GM12878 (cell line): ENCODE data around the gene NUDT9. TPM values are rescaled to one million over a fixed set of nuclear protein-coding genes. Genes with fewer than 3 reads are reported as not detected.

Experiments
- ATF2 ChIP-seq: IDR thresholded peaks from 2 replicates; pipeline ENCODE4 v1.6.1; 2012; ENCODE audit warnings: low read length, inconsistent platforms
- BCL3 ChIP-seq: IDR thresholded peaks from 2 replicates; pipeline ENCODE4 v1.6.1; 2011; ENCODE audit warnings: borderline replicate concordance, low read depth, mild to moderate bottlenecking, moderate library complexity, low read length; ENCODE audit not compliant: insufficient read depth, poor library complexity, severe bottlenecking
- CREM ChIP-seq: IDR thresholded peaks from 2 replicates; pipeline ENCODE4 v1.6.1; 2014; ENCODE audit warnings: antibody characterized with exemption, low read depth
- EP300 ChIP-seq, 2 experiments: fragments of 150-350 bp in 1 of 2; IDR thresholded peaks; 2 replicates each; pipeline ENCODE4 v1.6.1; 2011 to 2012; ENCODE audit warnings: low read depth in 2 of 2, low read length in 2 of 2, borderline replicate concordance in 1 of 2, improper control_type of control experiment in 1 of 2, inconsistent platforms in 1 of 2; ENCODE audit not compliant: control insufficient read depth in 1 of 2
- GATAD2B ChIP-seq: fragments of 450-650 bp; conservative IDR thresholded peaks from 2 replicates; pipeline ENCODE4 v1.6.1; 2017; ENCODE audit warnings: low read depth, mild to moderate bottlenecking, moderate library complexity
- IRF5 ChIP-seq: fragments of 450-650 bp; IDR thresholded peaks from 2 replicates; pipeline ENCODE4 v1.6.1; 2017; ENCODE audit warnings: borderline replicate concordance
- JUNB ChIP-seq: IDR thresholded peaks from 2 replicates; pipeline ENCODE4 v1.6.1; 2016; ENCODE audit warnings: antibody characterized with exemption, mild to moderate bottlenecking
- MLLT1 ChIP-seq: fragments of 450-650 bp; IDR thresholded peaks from 2 replicates; pipeline ENCODE4 v1.6.1; 2016; ENCODE audit warnings: mild to moderate bottlenecking
- NBN ChIP-seq: fragments of 450-650 bp; IDR thresholded peaks from 2 replicates; pipeline ENCODE4 v1.6.1; 2016
- NR2F1 ChIP-seq: fragments of 450-650 bp; conservative IDR thresholded peaks from 2 replicates; pipeline ENCODE4 v1.6.1; 2017; ENCODE audit warnings: mild to moderate bottlenecking
- NRF1 ChIP-seq: conservative IDR thresholded peaks from 2 replicates; pipeline ENCODE4 v1.6.1; 2011; ENCODE audit warnings: mild to moderate bottlenecking, low read depth, low read length, improper control_type of control experiment
- RB1 ChIP-seq: fragments of 450-650 bp; formaldehyde crosslinking; IDR thresholded peaks from 2 replicates; pipeline ENCODE4 v1.6.1; 2017; ENCODE audit warnings: mild to moderate bottlenecking, borderline replicate concordance
- RELA ChIP-seq: fragments of 450-650 bp; IDR thresholded peaks from 2 replicates; pipeline ENCODE4 v1.8.0; 2014; ENCODE audit warnings: borderline replicate concordance; ENCODE audit not compliant: partially characterized antibody
- RELB ChIP-seq: fragments of 450-650 bp; IDR thresholded peaks from 2 replicates; pipeline ENCODE4 v1.6.1; 2017; ENCODE audit warnings: low read depth, mild to moderate bottlenecking, moderate library complexity
- SMAD1 ChIP-seq: fragments of 450-650 bp; IDR thresholded peaks from 2 replicates; pipeline ENCODE4 v1.6.1; 2018; ENCODE audit warnings: mild to moderate bottlenecking, low read depth; ENCODE audit not compliant: partially characterized antibody
- SP1 ChIP-seq: IDR thresholded peaks from one replicate; pipeline ENCODE4 v1.6.1; 2011; ENCODE audit warnings: low read depth, low read length
- TAF1 ChIP-seq: IDR thresholded peaks from 2 replicates; pipeline ENCODE4 v1.6.1; 2011; ENCODE audit warnings: mild to moderate bottlenecking, low read depth, low read length, borderline replicate concordance
- TCF12 ChIP-seq: IDR thresholded peaks from 2 replicates; pipeline ENCODE4 v1.6.1; 2011; ENCODE audit warnings: low read depth, mild to moderate bottlenecking, low read length
- USF2 ChIP-seq: IDR thresholded peaks from 2 replicates; pipeline ENCODE4 v1.6.1; 2011; ENCODE audit warnings: low read depth, low read length, improper control_type of control experiment, borderline replicate concordance
- YY1 ChIP-seq: IDR thresholded peaks from 2 replicates; pipeline ENCODE4 v1.6.1; 2011; ENCODE audit warnings: low read depth, mild to moderate bottlenecking, low read length
- polyA plus RNA-seq, 11 experiments: library from polyadenylated mRNA; depleted of rRNA in 4 of 11; unstranded in 6 of 11; stranded (reverse) in 5 of 11; fragments of >200 nt; fragmentation: Nextera tagmentation in 4 of 11; fragmentation: Illumina TruSeq in 1 of 11; extraction: Ambion mirVana in 4 of 11; extraction: Trizol in 1 of 11; gene quantifications; 1 replicate in 1 of 11; 2 replicates in 10 of 11; pipeline versions ENCODE4 v1.2.1 to v1.2.3, GENCODE V29; 2011 to 2016; ENCODE audit warnings: inconsistent platforms in 2 of 11, missing spikeins in 2 of 11, low read depth in 1 of 11
- total RNA-seq, 4 experiments: library from RNA; depleted of rRNA in 3 of 4; stranded (reverse); fragments of >200 nt in 3 of 4; fragmentation: Illumina TruSeq in 1 of 4; extraction: Trizol in 1 of 4; gene quantifications; 2 replicates each; pipeline versions ENCODE4 v1.2.1 to v1.2.3, GENCODE V29; 2013 to 2021

The NUDT9 gene
- total and polyA plus RNA-seq, 10 of the 15 experiments (the other 5 are each of a cell fraction or from before 2014, with no cell fraction given): 8.4 to 28.3 (median 14.6) TPM

GRCh38 chr4:87422104-87423052 lies at the start of gene NUDT9 (continued):
- TF ChIP-seq TAF1: peak; percentile 78; the same call in 1 of the 2 replicates
- peak in 1 of 2 experiments; percentile 62; a peak in 1 of 4 replicates for TF ChIP-seq EP300 (IDR thresholded peaks at IDR 0.05; ENCODE audit: borderline replicate concordance in 1 of 2, control insufficient read depth in 1 of 2, low read depth in 2 of 2, low read length in 2 of 2)
- peak; percentile 97 for TF ChIP-seq RELB
- TF ChIP-seq MLLT1: peak; percentile 78
- peak; percentile 70 for TF ChIP-seq SP1
- peak; percentile 34; the same call in 1 of the 2 replicates for TF ChIP-seq NRF1
- TF ChIP-seq IRF5: no peak
- TF ChIP-seq YY1: peak; percentile 67; the same call in 1 of the 2 replicates
- TF ChIP-seq SMAD1: peak; percentile 51
- peak; percentile 85 for TF ChIP-seq NBN
- TF ChIP-seq ATF2: no peak
- peak; percentile 55 for TF ChIP-seq BCL3
- TF ChIP-seq CREM: peak; percentile 75
- peak; percentile 75; the same call in 1 of the 2 replicates for TF ChIP-seq TCF12
- TF ChIP-seq USF2: peak; percentile 69
- peak; percentile 14 for TF ChIP-seq RELA
- no peak for TF ChIP-seq RB1
- TF ChIP-seq NR2F1: peak; percentile 41; the same call in 1 of the 2 replicates
- TF ChIP-seq GATAD2B: peak; percentile 85
- no peak for TF ChIP-seq JUNB
